Heart left ventricle (tissue), 16 donors: ENCODE data around the gene APH1A. TPM values are rescaled to one million over a fixed set of nuclear protein-coding genes. Genes with fewer than 3 reads are reported as not detected.

ENCODE experiments used
- ATAC-seq, 4 donors: fragments of 200-7000 bp; cut with Tn5 transposase; one replicate each; pipeline ENCODE4 v1.9.1; 2020 to 2022; ENCODE audit warnings: moderate library complexity in 4 of 4, mild to moderate bottlenecking in 3 of 4, moderate number of reproducible peaks in 1 of 4
- DNase-seq, 5 donors: peaks; one replicate each; pipeline ENCODE4 v3.0.0-alpha.2; 2020
- H3K27ac ChIP-seq, 12 donors: fragments of 200-600 bp; sonication (generic) in 4 of 12; one replicate each; pipeline versions ENCODE4 v1.5.0 to v1.8.0; 2016 to 2022; ENCODE audit warnings: mild to moderate bottlenecking in 2 of 12
- H3K27me3 ChIP-seq, 9 donors: fragments of 200-600 bp; sonication (generic) in 2 of 9; one replicate each; pipeline versions ENCODE4 v1.5.1 to v1.8.0; 2016 to 2022; ENCODE audit warnings: mild to moderate bottlenecking in 3 of 9
- H3K36me3 ChIP-seq, 9 donors: fragments of 200-600 bp; sonication (generic) in 2 of 9; one replicate each; pipeline versions ENCODE4 v1.5.0 to v1.8.0; 2018 to 2022; ENCODE audit warnings: mild to moderate bottlenecking in 2 of 9
- H3K4me1 ChIP-seq, 12 donors: fragments of 200-600 bp; sonication (generic) in 4 of 12; one replicate each; pipeline versions ENCODE4 v1.5.0 to v1.8.0; 2016 to 2022; ENCODE audit warnings: mild to moderate bottlenecking in 3 of 12
- H3K4me3 ChIP-seq, 12 donors: fragments of 200-600 bp; sonication (generic) in 4 of 12; one replicate each; pipeline versions ENCODE4 v1.5.0 to v1.8.0; 2017 to 2022; ENCODE audit warnings: mild to moderate bottlenecking in 9 of 12, moderate library complexity in 4 of 12
- H3K9me3 ChIP-seq, 12 donors: fragments of 200-600 bp; sonication (generic) in 4 of 12; one replicate each; pipeline versions ENCODE4 v1.5.0 to v1.8.0; 2016 to 2022; ENCODE audit warnings: mild to moderate bottlenecking in 1 of 12
- POLR2A ChIP-seq, 2 donors: fragments of 450-650 bp; IDR thresholded peaks; one replicate each; pipeline ENCODE4 v1.6.1; 2017; ENCODE audit warnings: antibody characterized with exemption in 2 of 2, mild to moderate bottlenecking in 2 of 2, moderate library complexity in 2 of 2
- whole genome bisulfite sequencing, 4 donors: extraction: QIAGEN DNeasy Blood & Tissue Kit in 2 of 4; methylation state at CpG; one replicate each; pipeline versions ENCODE4 v1.1.5 to v1.1.7; 2013 to 2018; 5-methylcytosine and 5-hydroxymethylcytosine counted together
- intact Hi-C, 10 donors: fragments of 100-400 bp; cut with DNase I; formaldehyde crosslinking; loops; one replicate each; pipeline versions ENCODE4 v1.11.1 to v1.14.2; 2022
- polyA plus RNA-seq, 2 donors: library from polyadenylated mRNA; stranded (reverse); fragments of 200-250 nt; gene quantifications; one replicate each; pipeline ENCODE4 v1.2.3, GENCODE V29; 2013
- total RNA-seq, 9 donors: library from RNA; depleted of rRNA in 2 of 9; stranded (reverse); fragments of >200 nt in 2 of 9; fragmentation: NEBNext Ultra II Directional in 3 of 9; extraction: Animal tissue kit (Norgen Biotek cat#: 25700) in 3 of 9; gene quantifications; one replicate each; pipeline versions ENCODE4 v1.1.0 to v1.2.4, GENCODE V29; 2016 to 2023
- TF ChIP-seq, protein P1 (sequence below), 12 donors: fragments of 200-600 bp; sonication (generic) in 4 of 12; IDR thresholded peaks; one replicate each; pipeline versions ENCODE4 v1.5.0 to v1.8.0; 2018 to 2022; ENCODE audit warnings: antibody characterized with exemption in 12 of 12, mild to moderate bottlenecking in 5 of 12
- donor health status: ischemic (EF 13 %, LVEDD 7.1; RV severe dilation, severe dysfunction).
- donor health status: healthy with polysubstance abuse.
- donor health status: DM: no; HTN: yes; CAD: no.
- donor health status: DM: no; HTN: no; CAD: no.
- donor health status: ischemic (EF 25% LVEDD 6.9; RV normal size, moderate dysfunction).
- donor health status: ischemic (EF 25% LVEDD 5.7; RV mildly dilated, moderate dysfunction).
- donor health status: healthy.
- donor health status: DM: yes; HTN: yes; CAD: no.
- donor health status: ischemic (EF 35%, LVEDD 5.7; RV mildly dilated, moderate dysfunction).
- donor health status: nonischemic (EF 11% LVEDD 7.7; RV severe dilation, severe dysfunction).
- donor health status: DM: yes; HTN: yes; CAD: no.
- donor health status: PGD.
- donor health status: ischemic (EF 29% LVEDD 5.4; RV normal size, mild dysfunction).
- donor health status: nonischemic (EF 23%, LVEDD 6.1; RV moderate dilation, normal function).

Gene APH1A
- total and polyA plus RNA-seq, 11 donors = 50.1 to 102 (median 59.8) TPM

DNA sequence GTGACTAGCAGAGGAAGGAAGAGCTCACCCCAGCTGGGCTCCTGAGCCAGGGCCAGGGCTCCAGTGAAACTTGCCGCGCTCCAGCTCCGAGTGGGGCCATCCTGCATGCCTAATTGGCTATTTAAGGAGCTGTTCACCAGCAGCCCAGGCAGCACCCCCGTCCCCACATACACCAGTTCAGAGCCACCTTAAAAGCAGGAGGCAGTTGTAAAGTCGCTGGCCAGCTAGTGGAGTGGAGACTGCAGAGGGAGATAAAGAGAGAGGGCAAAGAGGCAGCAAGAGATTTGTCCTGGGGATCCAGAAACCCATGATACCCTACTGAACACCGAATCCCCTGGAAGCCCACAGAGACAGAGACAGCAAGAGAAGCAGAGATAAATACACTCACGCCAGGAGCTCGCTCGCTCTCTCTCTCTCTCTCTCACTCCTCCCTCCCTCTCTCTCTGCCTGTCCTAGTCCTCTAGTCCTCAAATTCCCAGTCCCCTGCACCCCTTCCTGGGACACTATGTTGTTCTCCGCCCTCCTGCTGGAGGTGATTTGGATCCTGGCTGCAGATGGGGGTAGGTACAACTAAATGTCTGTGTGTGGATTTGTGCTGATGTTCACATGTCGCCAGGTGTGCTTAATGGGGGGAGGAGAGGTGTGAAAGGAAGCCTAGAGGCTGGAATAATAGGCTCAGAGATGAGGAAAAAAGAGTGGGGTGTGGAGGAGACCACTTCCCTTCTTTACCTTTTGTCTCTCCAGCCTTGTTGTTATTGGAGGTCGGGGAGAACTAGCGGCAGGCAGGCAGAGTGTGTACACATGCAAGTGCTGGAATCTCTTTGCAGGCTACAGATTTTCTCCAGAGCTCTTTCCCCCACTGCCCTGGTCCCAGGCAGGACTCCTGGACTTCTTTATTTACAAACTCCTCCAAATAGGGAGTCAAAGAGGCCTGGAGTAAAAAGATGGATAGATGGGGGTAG is 10.9 kb downstream of the APH1A start, which contains the start of gene CA14:
TSS of gene CA14 (plus strand) at position 151 of the 962 bp plus-strand sequence. CDS start at position 506, 355 bp downstream.
- peak in 2 of 5 donors; percentile 46 to 71 for DNase-seq
- Histone ChIP-seq H3K27ac (peak within 1 kb of the TSS in 8 of 12 donors; percentile 3 to 77 (median 39)), H3K36me3 (no peaks in the 10 kb centered on the region), H3K4me1 (peaks cover 0 to 38% (median 20%) of the 10 kb centered on the region in 12 donors), H3K9me3 (no peaks in the 10 kb centered on the region), H3K4me3 (peak within 1 kb of the TSS in 7 of 12 donors; percentile 5 to 54 (median 14)), H3K27me3 (peaks cover 0 to 22% (median 0%) of the 10 kb centered on the region in 9 donors)
- WGBS, 4 donors = 28 to 39% (median 35%) methylated on average over 13 of the region's 13 CpGs
- TF ChIP-seq, protein P1, sequence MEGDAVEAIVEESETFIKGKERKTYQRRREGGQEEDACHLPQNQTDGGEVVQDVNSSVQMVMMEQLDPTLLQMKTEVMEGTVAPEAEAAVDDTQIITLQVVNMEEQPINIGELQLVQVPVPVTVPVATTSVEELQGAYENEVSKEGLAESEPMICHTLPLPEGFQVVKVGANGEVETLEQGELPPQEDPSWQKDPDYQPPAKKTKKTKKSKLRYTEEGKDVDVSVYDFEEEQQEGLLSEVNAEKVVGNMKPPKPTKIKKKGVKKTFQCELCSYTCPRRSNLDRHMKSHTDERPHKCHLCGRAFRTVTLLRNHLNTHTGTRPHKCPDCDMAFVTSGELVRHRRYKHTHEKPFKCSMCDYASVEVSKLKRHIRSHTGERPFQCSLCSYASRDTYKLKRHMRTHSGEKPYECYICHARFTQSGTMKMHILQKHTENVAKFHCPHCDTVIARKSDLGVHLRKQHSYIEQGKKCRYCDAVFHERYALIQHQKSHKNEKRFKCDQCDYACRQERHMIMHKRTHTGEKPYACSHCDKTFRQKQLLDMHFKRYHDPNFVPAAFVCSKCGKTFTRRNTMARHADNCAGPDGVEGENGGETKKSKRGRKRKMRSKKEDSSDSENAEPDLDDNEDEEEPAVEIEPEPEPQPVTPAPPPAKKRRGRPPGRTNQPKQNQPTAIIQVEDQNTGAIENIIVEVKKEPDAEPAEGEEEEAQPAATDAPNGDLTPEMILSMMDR (IDR thresholded peaks at IDR 0.05) = no peak
- no peak for TF ChIP-seq POLR2A (IDR thresholded peaks at IDR 0.05)
- intact Hi-C loops = loop anchor here in 5 of 10 donors (2.0 to 10.0 kb wide), 5 partner anchors 23 to 277 kb away; partner anchors contain the start of gene PRPF3 (in 3 of the 5)
- peak in 3 of 4 donors; percentile 28 to 58 (median 53) for ATAC-seq

DNA sequence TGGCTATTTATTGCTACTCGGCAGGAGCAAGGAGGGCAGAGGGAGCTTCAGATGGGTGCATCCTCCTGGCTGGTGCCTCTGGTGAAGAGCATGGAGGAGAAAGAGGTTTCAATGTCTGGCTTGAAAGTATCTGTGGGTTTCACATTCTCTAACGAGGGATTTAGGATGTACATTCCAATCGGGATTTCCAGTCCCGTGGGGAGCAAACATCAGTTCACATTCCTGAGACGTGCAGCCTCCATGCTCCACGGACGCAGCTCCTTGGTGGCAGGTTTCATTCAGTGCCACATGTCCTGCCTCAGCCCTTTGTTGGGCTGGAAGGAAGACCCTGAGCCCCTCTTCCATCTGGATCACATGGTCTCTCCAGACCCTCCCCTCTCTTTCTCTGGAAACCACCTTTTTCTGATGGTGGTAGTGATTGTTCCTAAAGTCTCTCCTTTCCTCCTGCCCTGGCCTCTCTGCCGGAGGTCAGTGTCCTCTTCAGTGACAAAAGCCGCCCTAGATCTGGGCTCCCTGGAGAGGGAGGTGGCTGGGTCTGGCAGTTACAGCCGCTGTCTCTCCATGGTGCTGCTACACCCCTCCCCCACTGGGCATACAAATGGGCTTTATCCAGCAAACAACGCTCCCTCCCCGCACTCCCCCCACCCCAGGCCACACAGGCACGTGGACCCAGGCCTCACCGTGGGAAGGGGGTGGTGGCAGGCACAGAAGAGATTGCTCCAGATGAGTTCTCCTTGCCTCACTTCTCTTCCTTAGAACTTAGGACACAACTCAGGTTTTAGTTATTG is 12.1 kb downstream of the APH1A start:
- intact Hi-C loops = loop anchor here in 5 of 10 donors (1.0 to 10.0 kb wide), 7 partner anchors 24 to 278 kb away; partner anchors contain the start of gene PRPF3 (in 3 of the 5)

DNA sequence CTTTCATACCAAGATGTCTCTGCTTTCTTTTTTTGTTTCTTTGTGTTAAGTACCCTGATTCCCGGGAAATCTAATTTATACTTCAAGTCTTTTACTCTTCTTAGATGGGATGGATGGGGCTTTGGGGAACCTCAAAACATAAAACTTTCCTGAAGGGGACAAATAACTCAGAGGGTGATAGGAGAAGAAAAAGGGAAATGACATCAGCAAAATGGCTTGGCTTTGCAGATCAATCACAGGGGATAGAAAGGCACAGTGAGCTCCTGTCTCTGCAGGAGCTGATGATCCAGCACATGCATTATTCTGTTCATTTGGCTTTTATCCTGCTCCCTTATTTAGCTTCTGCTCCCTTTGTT is 12.6 kb downstream of the APH1A start:
- intact Hi-C loops = loop anchor here in 5 of 10 donors (1.0 to 10.0 kb wide), 7 partner anchors 24 to 279 kb away; partner anchors contain the start of gene PRPF3 (in 3 of the 5)
- WGBS, 4 donors = 2 to 14% (median 5%) methylated on average over 1 of the region's 1 CpG
- peak overlapping the region in 10 of 12 donors; percentile 6 to 56 (median 44) for H3K4me3 ChIP-seq
- no peaks in the 10 kb centered on the region for H3K9me3 ChIP-seq
- ATAC-seq (no peak), DNase-seq (no peak)
- TF ChIP-seq, protein P1 (IDR thresholded peaks at IDR 0.05) = no peak
- TF ChIP-seq POLR2A (IDR thresholded peaks at IDR 0.05) = no peak
- H3K27me3 ChIP-seq = peaks cover 0 to 22% (median 0%) of the 10 kb centered on the region in 9 donors
- peak overlapping the region in 10 of 12 donors; percentile 20 to 77 (median 58) for H3K27ac ChIP-seq
- H3K36me3 ChIP-seq = no peaks in the 10 kb centered on the region
- H3K4me1 ChIP-seq = peaks cover 0 to 38% (median 20%) of the 10 kb centered on the region in 12 donors

More for the DNA sequence above, 12.1 kb downstream of the APH1A start:
- Histone ChIP-seq H3K9me3 (no peaks in the 10 kb centered on the region), H3K4me1 (peaks cover 0 to 38% (median 20%) of the 10 kb centered on the region in 12 donors), H3K4me3 (peak overlapping the region in 3 of 12 donors; percentile 44 to 54 (median 52)), H3K27ac (peak overlapping the region in 2 of 12 donors; percentile 52 to 77), H3K36me3 (no peaks in the 10 kb centered on the region), H3K27me3 (peaks cover 0 to 22% (median 0%) of the 10 kb centered on the region in 9 donors)
- DNase-seq = no peak
- 19 to 31% (median 26%) methylated on average over 13 to 14 of the region's 14 CpGs for WGBS, 4 donors
- TF ChIP-seq POLR2A (IDR thresholded peaks at IDR 0.05) = no peak
- TF ChIP-seq, protein P1 (IDR thresholded peaks at IDR 0.05) = no peak
- ATAC-seq = no peak
